Measurements from ENCODE around the gene SINHCAF. TPM values are rescaled to one million over a fixed set of nuclear protein-coding genes. Genes with fewer than 3 reads are reported as not detected.

Gene SINHCAF
- total and polyA plus RNA-seq, 9 of the 15 experiments (the other 6 are each of a cell fraction or from before 2014, with no cell fraction given): 73.2 to 185 (median 110) TPM

DNA sequence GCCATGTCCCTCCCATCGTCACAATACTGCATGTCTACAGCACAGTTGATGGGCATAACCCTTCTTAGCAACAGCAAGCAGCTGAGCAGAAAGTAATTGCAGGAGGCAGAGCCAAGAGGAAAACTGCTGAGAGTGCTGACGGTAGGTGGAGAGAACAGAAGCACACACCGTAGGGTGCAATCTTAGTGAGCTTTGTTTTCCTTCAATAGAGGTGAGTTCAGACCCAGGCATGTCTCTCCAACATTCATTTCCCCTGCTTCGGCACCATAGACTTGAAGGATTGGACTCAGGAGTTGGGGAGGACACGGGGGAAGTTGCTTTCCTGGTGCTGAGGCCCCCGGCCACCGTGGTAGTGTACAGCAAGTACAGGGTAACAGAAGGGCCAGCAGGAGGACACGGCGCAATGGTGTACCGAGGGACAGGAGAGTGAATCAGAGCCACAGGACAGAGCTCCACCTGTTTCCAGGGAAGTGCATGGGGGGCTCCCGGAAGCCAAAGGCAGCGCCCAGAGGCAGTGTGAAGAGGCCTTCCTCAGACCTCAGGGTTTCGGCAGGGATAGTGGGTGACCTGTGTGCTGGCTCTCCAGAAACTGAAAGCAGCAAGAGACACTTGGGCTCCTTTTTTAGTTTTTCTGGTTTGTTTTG lies 36.3 kb upstream of the SINHCAF start:
- no peaks in the 10 kb centered on the region for H3K27me3 ChIP-seq (ENCODE audit: control insufficient read depth in 2 of 2, insufficient read depth in 2 of 2, low read length in 2 of 2)
- ATAC-seq: peak; percentile 88
- peak; percentile 16 to 40 (median 26) for DNase-seq (ENCODE audit: extremely low read depth in 1 of 4, low spot score in 3 of 4)
- CTCF ChIA-PET (ENCODE audit: low intra/inter-chr PET ratio): no interaction called here
- H2AFZ ChIP-seq (ENCODE audit: low read depth, low read length): peak overlapping the region; percentile 98
- intact Hi-C loops (cut with micrococcal nuclease): no loop called here
- no peak overlapping the region; the same call in 1 of the 2 replicates for H3K4me3 ChIP-seq
- POLR2A ChIA-PET: interaction anchor here (0.5 to 2.0 kb wide), 6 partner anchors 9 to 1040 kb away, joined by 3 to 7 read pairs (median 3); no protein-coding TSS in a partner anchor
- H3K9me3 ChIP-seq (replicated peaks; ENCODE audit: control insufficient read depth, insufficient read depth, low read depth, low read length): no peaks in the 10 kb centered on the region
- H3K4me2 ChIP-seq (ENCODE audit: insufficient read depth, low read length): peak overlapping the region; percentile 64
- no peaks in the 10 kb centered on the region for H3K36me3 ChIP-seq (ENCODE audit: control insufficient read depth, insufficient read depth, low read length)
- H3K9ac ChIP-seq (ENCODE audit: insufficient read depth in 1 of 2, low read depth in 2 of 2, low read length in 2 of 2): peak overlapping the region; percentile 51 to 88
- no peaks in the 10 kb centered on the region for H3K79me2 ChIP-seq (ENCODE audit: control insufficient read depth, insufficient read depth, low read length)
- FAIRE-seq: peak; percentile 54
- 27% methylated on average over 13 of the region's 13 CpGs for WGBS (ENCODE audit: insufficient coverage, low coverage, missing lambda C conversion rate)
- H3K27ac ChIP-seq (ENCODE audit: extremely low read depth, low read depth, low read length): peak overlapping the region; percentile 22; the same call in 1 of the 3 replicates
- no peaks in the 10 kb centered on the region for H4K20me1 ChIP-seq (replicated peaks; ENCODE audit: control insufficient read depth, insufficient read depth, low read length)
- no peaks in the 10 kb centered on the region for H3K9me1 ChIP-seq (ENCODE audit: control insufficient read depth, insufficient read depth, low read length)
- in situ Hi-C loops (cut with MboI): no loop called here
- peaks cover 11 to 12% of the 10 kb centered on the region in 2 experiments; a peak in 3 of 5 replicates for H3K4me1 ChIP-seq (replicated peaks in 1 of 2; ENCODE audit: control insufficient read depth in 2 of 2, insufficient read depth in 2 of 2, low read length in 2 of 2)
- no TSS peak for BruUV-seq (replicated peaks)
- TF ChIP-seq ZNF780A (CRISPR knock-in tag; IDR thresholded peaks at IDR 0.05) (no peak), ZBTB26 (CRISPR knock-in tag; IDR thresholded peaks at IDR 0.05) (no peak), PHF8 (IDR thresholded peaks at IDR 0.05; ENCODE audit: borderline replicate concordance, low read length) (peak; percentile 15; the same call in 1 of the 2 replicates), ZZZ3 (IDR thresholded peaks at IDR 0.05) (no peak), ATF1 (CRISPR knock-in tag; IDR thresholded peaks at IDR 0.05) (no peak), ATF1 (tag; IDR thresholded peaks at IDR 0.05) (0 out of 2 replicates have a peak, but pooled peaks have one; percentile 29), AFF4 (CRISPR knock-in tag; IDR thresholded peaks at IDR 0.05) (no peak), MYNN (IDR thresholded peaks at IDR 0.05) (no peak), MYNN (CRISPR knock-in tag; IDR thresholded peaks at IDR 0.05) (no peak), CBX5 (IDR thresholded peaks at IDR 0.05; ENCODE audit: borderline replicate concordance, low read depth) (no peak)
- TF ChIP-seq, protein P1, sequence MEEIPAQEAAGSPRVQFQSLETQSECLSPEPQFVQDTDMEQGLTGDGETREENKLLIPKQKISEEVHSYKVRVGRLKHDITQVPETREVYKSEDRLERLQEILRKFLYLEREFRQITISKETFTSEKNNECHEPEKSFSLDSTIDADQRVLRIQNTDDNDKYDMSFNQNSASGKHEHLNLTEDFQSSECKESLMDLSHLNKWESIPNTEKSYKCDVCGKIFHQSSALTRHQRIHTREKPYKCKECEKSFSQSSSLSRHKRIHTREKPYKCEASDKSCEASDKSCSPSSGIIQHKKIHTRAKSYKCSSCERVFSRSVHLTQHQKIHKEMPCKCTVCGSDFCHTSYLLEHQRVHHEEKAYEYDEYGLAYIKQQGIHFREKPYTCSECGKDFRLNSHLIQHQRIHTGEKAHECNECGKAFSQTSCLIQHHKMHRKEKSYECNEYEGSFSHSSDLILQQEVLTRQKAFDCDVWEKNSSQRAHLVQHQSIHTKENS (CRISPR knock-in tag; IDR thresholded peaks at IDR 0.05): no peak
- TF ChIP-seq, protein P2, sequence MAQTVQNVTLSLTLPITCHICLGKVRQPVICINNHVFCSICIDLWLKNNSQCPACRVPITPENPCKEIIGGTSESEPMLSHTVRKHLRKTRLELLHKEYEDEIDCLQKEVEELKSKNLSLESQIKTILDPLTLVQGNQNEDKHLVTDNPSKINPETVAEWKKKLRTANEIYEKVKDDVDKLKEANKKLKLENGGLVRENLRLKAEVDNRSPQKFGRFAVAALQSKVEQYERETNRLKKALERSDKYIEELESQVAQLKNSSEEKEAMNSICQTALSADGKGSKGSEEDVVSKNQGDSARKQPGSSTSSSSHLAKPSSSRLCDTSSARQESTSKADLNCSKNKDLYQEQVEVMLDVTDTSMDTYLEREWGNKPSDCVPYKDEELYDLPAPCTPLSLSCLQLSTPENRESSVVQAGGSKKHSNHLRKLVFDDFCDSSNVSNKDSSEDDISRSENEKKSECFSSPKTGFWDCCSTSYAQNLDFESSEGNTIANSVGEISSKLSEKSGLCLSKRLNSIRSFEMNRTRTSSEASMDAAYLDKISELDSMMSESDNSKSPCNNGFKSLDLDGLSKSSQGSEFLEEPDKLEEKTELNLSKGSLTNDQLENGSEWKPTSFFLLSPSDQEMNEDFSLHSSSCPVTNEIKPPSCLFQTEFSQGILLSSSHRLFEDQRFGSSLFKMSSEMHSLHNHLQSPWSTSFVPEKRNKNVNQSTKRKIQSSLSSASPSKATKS (CRISPR knock-in tag; IDR thresholded peaks at IDR 0.05): no peak

All from K562 (cell line).